Muscle of leg (tissue), 11 donors: Measurements from ENCODE around the gene CDH26. TPM values are rescaled to one million over a fixed set of nuclear protein-coding genes. Genes with fewer than 3 reads are reported as not detected.

Experiments used
- DNase-seq: peaks from one replicate; pipeline ENCODE4 v3.0.0; 2013
- H3K27ac ChIP-seq: one replicate; pipeline ENCODE4 v1.5.1; 2013; ENCODE audit warnings: mild to moderate bottlenecking, low read length, control low read depth
- H3K27me3 ChIP-seq: one replicate; pipeline ENCODE4 v1.6.1; 2013; ENCODE audit warnings: low read length; ENCODE audit not compliant: control insufficient read depth, insufficient read depth
- H3K36me3 ChIP-seq: one replicate; pipeline ENCODE4 v1.6.1; 2013; ENCODE audit warnings: low read length; ENCODE audit not compliant: control insufficient read depth, insufficient read depth
- H3K4me1 ChIP-seq: one replicate; pipeline ENCODE4 v1.6.1; 2013; ENCODE audit warnings: low read length; ENCODE audit not compliant: control insufficient read depth, insufficient read depth
- H3K4me3 ChIP-seq: one replicate; pipeline ENCODE4 v1.5.1; 2013; ENCODE audit warnings: low read length, control low read depth
- H3K9me3 ChIP-seq: replicated peaks from 2 replicates; pipeline ENCODE4 v1.6.1; 2013; ENCODE audit warnings: low read depth, low read length; ENCODE audit not compliant: control insufficient read depth
- WGBS: methylation state at CpG from one replicate; pipeline ENCODE4 v1.1.5; 2013; ENCODE audit warnings: missing lambda C conversion rate; ENCODE audit not compliant: insufficient coverage; 5-methylcytosine and 5-hydroxymethylcytosine counted together
- polyA plus RNA-seq, 8 donors: library from polyadenylated mRNA; unstranded; fragments of 120-200 nt; gene quantifications; one replicate each; pipeline versions ENCODE4 v1.2.1 to v1.2.3, GENCODE V29; 2013; ENCODE audit warnings: inconsistent platforms in 1 of 8, low replicate concordance in 1 of 8; ENCODE audit not compliant: insufficient read length in 8 of 8, insufficient read depth in 1 of 8
- total RNA-seq: library from RNA; stranded (reverse); fragments of 120-200 nt; gene quantifications from one replicate; pipeline ENCODE4 v1.2.4, GENCODE V29; 2013

The CDH26 gene
- total and polyA plus RNA-seq, 9 donors: 0.37 to 1.6 (median 0.56) TPM

DNA sequence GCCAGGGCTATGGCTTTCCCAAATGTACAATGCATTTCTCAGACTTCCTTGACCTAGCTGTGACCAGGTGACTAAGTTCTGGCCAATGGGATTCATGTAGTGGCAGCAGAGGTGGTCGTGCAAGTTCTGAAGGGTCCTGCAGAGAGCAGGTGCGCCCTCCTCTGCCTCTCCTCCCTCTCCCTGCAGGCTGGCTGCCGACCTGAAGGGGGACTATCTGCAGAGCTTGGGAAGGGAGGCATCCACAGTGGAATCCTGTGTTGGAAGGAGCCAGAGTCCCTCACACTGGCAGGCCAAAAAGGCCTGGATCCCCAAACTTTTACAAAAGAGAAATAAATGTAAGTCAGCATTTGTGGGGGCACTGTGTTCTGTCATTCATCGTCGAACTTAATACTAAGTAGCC lies 66.6 kb downstream of the CDH26 start:
- Histone ChIP-seq H3K27ac (no peak overlapping the region), H3K36me3 (no peaks in the 10 kb centered on the region), H3K9me3 (peaks cover 6% of the 10 kb centered on the region), H3K4me1 (no peaks in the 10 kb centered on the region), H3K4me3 (no peak overlapping the region), H3K27me3 (no peaks in the 10 kb centered on the region)
- no peak for DNase-seq
- no CpG with 5 or more reads among the region's 5 CpGs for WGBS

DNA sequence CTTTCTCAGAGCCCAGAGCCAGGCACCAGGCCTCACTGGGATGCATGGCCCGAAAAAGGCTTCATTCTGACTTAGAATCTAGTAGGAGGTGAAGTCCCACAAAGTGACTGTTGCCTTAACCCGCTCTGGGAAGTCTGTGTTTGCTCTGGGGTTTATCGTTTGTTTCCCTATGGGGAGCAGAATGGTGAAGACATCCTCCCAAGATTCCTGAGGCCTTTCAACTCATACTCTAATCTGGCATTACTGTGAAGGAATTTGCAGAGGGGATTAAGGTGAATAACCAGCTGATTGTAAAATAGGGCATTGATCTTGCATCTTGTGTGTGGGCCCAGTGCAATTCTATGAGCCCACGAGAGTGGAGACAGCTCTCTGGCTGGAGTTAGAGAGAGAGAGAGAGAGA lies 67.8 kb downstream of the CDH26 start:
- Histone ChIP-seq H3K9me3 (peaks cover 9% of the 10 kb centered on the region), H3K27ac (no peak overlapping the region), H3K27me3 (no peaks in the 10 kb centered on the region), H3K4me3 (no peak overlapping the region), H3K4me1 (no peaks in the 10 kb centered on the region), H3K36me3 (no peaks in the 10 kb centered on the region)
- no peak for DNase-seq
- WGBS: 77% methylated on average over 3 of the region's 4 CpGs

DNA sequence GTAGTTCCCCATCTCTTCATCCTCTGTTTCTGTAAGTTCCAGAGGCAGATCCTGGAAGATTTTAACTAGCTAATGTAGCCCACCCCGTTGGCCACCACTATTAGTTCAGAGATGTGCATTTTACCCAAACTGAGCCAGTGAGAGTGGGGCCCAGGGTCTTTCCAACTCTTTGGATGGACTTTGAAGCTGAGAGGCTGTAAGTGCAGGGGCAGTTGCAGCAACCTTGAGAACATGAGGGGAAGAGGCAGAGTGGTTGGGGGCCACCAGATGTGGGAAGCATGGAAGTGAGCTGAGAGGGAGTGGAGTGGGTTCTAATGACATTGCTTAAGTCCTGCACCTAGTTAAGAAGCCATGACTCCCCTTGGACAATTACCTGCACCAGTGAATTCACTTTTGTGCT lies 72.2 kb downstream of the CDH26 start:
- no peaks in the 10 kb centered on the region for H3K27me3 ChIP-seq
- no peak overlapping the region for H3K4me3 ChIP-seq
- WGBS: 88% methylated on average over 1 of the region's 1 CpG
- no peak for DNase-seq
- H3K4me1 ChIP-seq: peaks cover 15% of the 10 kb centered on the region
- no peak overlapping the region for H3K27ac ChIP-seq
- no peaks in the 10 kb centered on the region for H3K36me3 ChIP-seq
- peaks cover 9% of the 10 kb centered on the region for H3K9me3 ChIP-seq

DNA sequence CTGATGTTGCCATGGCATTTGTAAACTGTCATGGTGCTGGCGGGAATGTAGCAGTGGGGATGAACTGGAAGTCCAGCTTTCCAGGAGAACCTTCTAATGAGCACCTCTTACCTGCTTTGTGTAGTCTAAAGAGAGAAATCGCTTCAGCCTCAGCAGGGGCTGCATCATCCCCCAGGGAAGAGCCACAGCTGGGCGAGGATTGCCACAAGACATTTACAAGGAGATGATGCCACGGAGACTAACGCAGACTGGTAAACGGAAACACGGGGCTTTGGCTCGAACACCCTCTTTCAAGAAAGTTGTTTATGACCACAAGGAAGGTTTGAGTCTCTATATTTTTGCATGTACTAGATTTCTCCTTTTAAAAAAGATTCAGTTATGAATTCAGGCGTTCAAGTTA lies 72.9 kb downstream of the CDH26 start:
- DNase-seq: no peak
- Histone ChIP-seq H3K36me3 (no peaks in the 10 kb centered on the region), H3K27me3 (no peaks in the 10 kb centered on the region), H3K4me3 (no peak overlapping the region), H3K9me3 (peaks cover 9% of the 10 kb centered on the region), H3K27ac (no peak overlapping the region), H3K4me1 (peaks cover 15% of the 10 kb centered on the region)
- WGBS: 70% methylated on average over 5 of the region's 9 CpGs

DNA sequence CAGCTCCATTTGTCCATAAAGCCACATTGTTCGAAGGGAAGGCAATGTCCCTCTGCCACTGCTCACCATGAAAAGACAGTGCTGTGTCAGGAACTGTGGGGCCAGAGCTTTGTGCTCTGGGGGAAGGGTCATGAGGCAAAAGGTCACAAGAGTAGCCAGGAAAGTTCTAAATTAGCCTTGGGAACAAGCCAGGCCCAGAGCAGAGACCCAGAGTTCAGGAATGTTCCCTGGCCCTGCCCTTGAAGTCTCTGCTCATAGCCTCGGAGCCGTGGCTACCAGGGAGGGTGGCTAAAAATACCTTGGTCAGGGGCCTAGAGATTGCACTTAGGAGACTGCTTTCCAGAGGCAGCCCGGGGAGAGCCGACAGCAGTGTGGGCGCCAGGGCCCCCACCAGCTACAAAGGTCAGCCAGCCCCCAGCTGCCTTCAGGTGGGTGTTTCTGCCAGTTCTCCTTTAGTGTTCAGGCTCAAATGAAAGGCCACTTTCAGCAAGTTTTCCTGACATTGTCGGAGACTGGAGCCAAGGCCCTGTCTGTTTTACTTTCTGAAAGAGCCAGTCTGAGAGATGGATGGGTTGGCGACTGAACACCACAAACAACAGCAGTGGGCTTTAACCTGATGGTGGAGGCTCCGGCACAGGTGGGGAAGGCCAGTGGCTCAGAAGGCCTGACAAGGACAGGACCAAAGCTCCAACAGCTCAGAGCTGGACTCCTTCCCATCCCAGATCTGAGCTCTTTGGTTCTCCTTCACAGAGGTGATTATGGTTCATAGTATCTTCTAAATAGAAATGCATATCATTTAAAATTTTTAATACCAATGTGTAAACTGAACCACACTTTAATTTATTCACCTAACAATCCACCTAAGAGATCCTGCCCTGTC lies 76.2 kb downstream of the CDH26 start:
- Histone ChIP-seq H3K36me3 (no peaks in the 10 kb centered on the region), H3K4me3 (no peak overlapping the region), H3K27ac (peak overlapping the region; percentile 67), H3K4me1 (peaks cover 15% of the 10 kb centered on the region), H3K27me3 (no peaks in the 10 kb centered on the region), H3K9me3 (peaks cover 3% of the 10 kb centered on the region)
- peak; percentile 48 for DNase-seq
- 45% methylated on average over 8 of the region's 9 CpGs for WGBS

- Histone ChIP-seq H3K27ac (no peak overlapping the region), H3K4me3 (no peak overlapping the region)
- no CpG with 5 or more reads among the region's 6 CpGs for WGBS
Observed at GRCh38 chr20:60035486-60035885, 77.3 kb downstream of the CDH26 start.

GRCh38 chr20:60036346-60036745 lies 78.1 kb downstream of the CDH26 start:
- no peak overlapping the region for H3K4me3 ChIP-seq
- H3K9me3 ChIP-seq: no peaks in the 10 kb centered on the region
- H3K36me3 ChIP-seq: no peaks in the 10 kb centered on the region
- H3K27me3 ChIP-seq: no peaks in the 10 kb centered on the region
- DNase-seq: no peak
- 98% methylated on average over 4 of the region's 4 CpGs for WGBS
- H3K4me1 ChIP-seq: peaks cover 15% of the 10 kb centered on the region
- H3K27ac ChIP-seq: no peak overlapping the region

More at GRCh38 chr20:60035486-60035885, 77.3 kb downstream of the CDH26 start:
- Histone ChIP-seq H3K36me3 (no peaks in the 10 kb centered on the region), H3K4me1 (peaks cover 15% of the 10 kb centered on the region), H3K27me3 (no peaks in the 10 kb centered on the region), H3K9me3 (peaks cover 2% of the 10 kb centered on the region)
- no peak for DNase-seq

GRCh38 chr20:60036746-60037499 lies 78.7 kb downstream of the CDH26 start:
- H3K4me3 ChIP-seq: no peak overlapping the region
- DNase-seq: no peak
- no peaks in the 10 kb centered on the region for H3K36me3 ChIP-seq
- no peaks in the 10 kb centered on the region for H3K9me3 ChIP-seq
- no peaks in the 10 kb centered on the region for H3K27me3 ChIP-seq
- no peak overlapping the region for H3K27ac ChIP-seq
- peaks cover 12% of the 10 kb centered on the region for H3K4me1 ChIP-seq
- 62% methylated on average over 7 of the region's 10 CpGs for WGBS

GRCh38 chr20:60038400-60039008 lies 80.3 kb downstream of the CDH26 start:
- Histone ChIP-seq H3K36me3 (no peaks in the 10 kb centered on the region), H3K27ac (no peak overlapping the region), H3K4me1 (peaks cover 11% of the 10 kb centered on the region), H3K4me3 (no peak overlapping the region), H3K9me3 (no peaks in the 10 kb centered on the region), H3K27me3 (no peaks in the 10 kb centered on the region)
- 55% methylated on average over 1 of the region's 4 CpGs for WGBS
- DNase-seq: no peak

- no peak for DNase-seq
- no peaks in the 10 kb centered on the region for H3K36me3 ChIP-seq
- H3K27me3 ChIP-seq: no peaks in the 10 kb centered on the region
- H3K9me3 ChIP-seq: no peaks in the 10 kb centered on the region
- WGBS: 100% methylated on average over 2 of the region's 3 CpGs
- peaks cover 2% of the 10 kb centered on the region for H3K4me1 ChIP-seq
- no peak overlapping the region for H3K4me3 ChIP-seq
- no peak overlapping the region for H3K27ac ChIP-seq
Observed at GRCh38 chr20:60039526-60039925, 81.3 kb downstream of the CDH26 start.
